NCI-H1105 treated with DMSO at 0.1 percent for 48 hours (cell line): ENCODE data around the gene ZNF789.
"Not testable (repeated sequence)": the region's sequence is repeated elsewhere in the genome, so short reads cannot be mapped to it uniquely, and the experiment has no call there.

Experiments
- DNase-seq: peaks from one replicate; lab custom pipeline; 2025; lab: John Stamatoyannopoulos, UW

ZNF789 gene

GRCh38 chr7:99472561-99473314 is at the start of gene ZNF789:
TSS of gene ZNF789 (plus strand) at chr7:99472890. CDS start at chr7:99476457, 3,567 bp downstream.
- peak; percentile 95 for DNase-seq

GRCh38 chr7:99424932-99425730 is 47.6 kb upstream of the ZNF789 start:
- no peak for DNase-seq

GRCh38 chr7:99428972-99429566 is 43.6 kb upstream of the ZNF789 start:
- DNase-seq, result no peak

DNA sequence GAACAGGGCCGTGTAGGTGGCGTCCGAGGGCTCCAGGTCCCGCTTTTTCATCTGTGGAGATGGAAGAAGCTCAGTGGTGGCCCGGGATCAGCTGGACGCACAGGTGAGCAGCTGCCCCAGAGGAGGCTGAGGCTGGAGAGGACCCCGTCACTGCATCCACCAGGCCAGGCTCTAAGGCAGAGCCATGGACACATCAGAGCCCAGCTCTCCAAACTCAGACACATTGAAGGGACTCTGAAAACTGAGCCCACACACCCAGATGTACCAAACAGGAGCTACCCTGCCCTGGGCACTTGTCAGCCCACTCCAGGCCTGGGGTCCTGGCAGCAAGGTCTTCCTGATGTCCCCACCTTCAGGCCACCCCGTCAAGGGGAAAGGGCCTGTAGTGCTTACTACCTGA is 42.9 kb upstream of the ZNF789 start:
- no peak for DNase-seq

DNA sequence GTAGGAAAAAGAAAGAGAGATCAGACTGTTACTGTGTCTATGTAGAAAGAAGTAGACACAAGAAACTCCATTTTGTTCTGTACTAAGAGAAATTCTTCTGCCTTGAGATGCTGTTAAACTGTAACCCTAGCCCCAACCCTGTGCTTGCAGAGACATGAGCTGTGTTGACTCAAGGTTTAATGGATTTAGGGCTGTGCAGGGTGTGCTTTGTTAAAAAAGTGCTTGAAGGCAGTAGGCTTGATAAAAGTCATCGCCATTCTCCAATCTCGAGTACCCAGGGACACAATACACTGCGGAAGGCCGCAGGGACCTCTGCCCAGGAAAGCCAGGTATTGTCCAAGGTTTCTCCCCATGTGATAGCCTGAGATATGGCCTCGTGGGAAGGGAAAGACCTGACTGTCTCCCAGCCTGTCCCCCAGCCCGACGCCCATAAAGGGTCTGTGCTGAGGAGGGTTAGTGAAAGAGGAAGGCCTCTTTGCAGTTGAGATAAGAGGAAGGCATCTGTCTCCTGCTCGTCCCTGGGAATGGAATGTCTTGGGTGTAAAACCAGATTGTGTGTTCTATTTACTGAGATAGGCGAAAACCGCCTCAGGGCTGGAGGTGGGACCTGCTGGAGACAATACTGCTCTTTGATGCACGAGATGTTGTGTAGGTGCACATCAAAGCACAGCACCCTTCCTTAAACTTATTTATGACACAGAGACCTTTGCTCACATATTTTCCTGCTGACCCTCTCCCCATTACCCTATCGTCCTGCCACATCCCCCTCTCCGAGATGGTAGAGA is 40.7 kb upstream of the ZNF789 start:
- DNase-seq, result not testable (repeated sequence)

- no peak for DNase-seq
Observed at GRCh38 chr7:99433158-99433557, 39.5 kb upstream of the ZNF789 start.

DNA sequence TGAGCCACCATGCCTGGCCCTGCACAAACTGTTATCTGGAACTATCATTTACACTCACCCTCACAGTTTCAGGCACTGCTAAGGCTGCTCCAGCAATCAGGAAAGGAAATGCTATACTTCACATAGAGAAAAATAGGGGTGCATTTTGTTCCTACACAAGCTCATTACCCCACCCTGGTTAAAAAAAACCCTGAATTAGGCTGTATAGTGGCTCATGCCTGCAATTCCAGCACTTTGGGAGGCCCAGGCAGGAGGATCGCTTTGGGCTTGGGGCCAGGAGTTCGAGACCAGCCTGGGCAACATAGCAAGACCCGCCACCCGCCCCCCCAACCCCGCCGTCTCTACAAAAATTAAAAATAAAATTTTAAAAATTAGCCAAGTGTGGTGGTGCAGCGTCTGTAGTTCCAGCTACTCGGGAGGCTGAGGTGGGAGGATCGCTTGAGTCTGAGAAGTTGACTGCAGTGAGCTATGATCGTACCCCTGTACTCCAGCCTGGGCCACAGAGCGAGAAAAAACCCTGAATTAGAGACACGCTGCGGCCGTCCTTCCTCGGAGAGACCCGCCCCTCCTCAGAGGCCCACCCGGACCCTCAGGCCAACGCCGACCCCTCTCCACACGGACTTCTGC is 34.6 kb upstream of the ZNF789 start:
- no peak for DNase-seq

- DNase-seq, result peak; percentile 88
Observed at GRCh38 chr7:99438573-99439480, 33.9 kb upstream of the ZNF789 start, which contains the start of the genes CPSF4 and PTCD1. TSS of gene CPSF4 (plus strand) at chr7:99438943. CDS start at chr7:99439083, 140 bp downstream. TSS of gene PTCD1 (minus strand) at chr7:99438798. CDS start at chr7:99435242, 3,556 bp downstream.

DNA sequence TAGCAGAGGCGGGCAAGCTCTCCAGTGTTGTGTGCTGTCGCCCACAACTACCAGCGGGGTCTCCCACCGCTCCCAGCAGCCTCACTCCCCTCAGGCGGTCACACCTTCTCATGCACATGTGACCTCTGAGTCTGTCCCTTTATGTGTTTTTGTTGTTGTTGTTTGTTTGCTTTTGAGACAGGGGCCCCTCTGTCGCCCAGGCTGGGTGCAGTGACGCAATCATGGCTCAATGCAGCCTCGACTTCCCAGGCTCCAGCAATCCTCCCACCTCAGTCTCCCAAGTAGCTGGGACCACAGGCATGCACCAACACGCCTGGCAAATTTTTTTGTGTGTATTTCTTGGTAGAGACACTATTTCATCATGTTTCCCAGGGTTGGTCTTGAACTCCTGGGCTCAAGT is 32.5 kb upstream of the ZNF789 start:
- DNase-seq, result no peak

DNA sequence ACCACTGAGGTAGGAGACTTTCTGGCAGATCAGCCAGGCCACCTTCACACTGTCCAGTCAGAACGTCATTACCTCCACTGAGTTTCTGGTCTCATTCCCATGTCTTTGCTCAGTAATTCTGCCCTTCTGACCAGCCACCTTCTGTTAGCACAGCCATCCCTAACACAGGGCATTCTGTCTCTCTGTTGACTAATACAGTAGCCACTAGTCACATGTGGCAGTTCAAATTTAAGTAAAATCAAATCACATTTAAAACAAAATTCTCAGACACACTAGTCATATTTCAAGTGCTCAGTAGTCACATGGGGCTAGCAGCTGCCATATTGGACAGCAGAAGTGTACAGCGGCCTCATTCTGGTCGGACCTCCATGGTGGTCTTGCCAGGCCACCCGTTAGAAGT is 26.6 kb upstream of the ZNF789 start:
- no peak for DNase-seq

DNA sequence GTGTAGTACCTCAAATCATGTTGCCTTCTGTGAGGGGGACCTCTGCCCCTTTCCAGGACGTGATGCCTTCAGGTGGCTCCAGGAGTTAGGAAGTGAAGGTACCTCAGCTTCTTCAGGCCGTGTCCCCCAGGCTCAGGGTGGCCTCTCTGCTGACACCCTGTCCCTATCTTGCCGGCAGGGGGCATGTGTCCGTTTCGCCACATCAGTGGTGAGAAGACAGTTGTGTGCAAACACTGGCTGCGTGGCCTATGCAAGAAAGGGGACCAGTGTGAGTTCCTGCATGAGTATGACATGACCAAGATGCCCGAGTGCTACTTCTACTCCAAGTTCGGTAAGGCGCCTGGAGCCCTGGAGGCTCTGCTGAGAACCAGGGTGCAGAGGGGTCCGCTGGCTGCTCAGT is 24.7 kb upstream of the ZNF789 start:
- no peak for DNase-seq

GRCh38 chr7:99448855-99449254 is 23.8 kb upstream of the ZNF789 start:
- no peak for DNase-seq

- DNase-seq, result no peak
Observed at GRCh38 chr7:99449326-99449725, 23.4 kb upstream of the ZNF789 start.

DNA sequence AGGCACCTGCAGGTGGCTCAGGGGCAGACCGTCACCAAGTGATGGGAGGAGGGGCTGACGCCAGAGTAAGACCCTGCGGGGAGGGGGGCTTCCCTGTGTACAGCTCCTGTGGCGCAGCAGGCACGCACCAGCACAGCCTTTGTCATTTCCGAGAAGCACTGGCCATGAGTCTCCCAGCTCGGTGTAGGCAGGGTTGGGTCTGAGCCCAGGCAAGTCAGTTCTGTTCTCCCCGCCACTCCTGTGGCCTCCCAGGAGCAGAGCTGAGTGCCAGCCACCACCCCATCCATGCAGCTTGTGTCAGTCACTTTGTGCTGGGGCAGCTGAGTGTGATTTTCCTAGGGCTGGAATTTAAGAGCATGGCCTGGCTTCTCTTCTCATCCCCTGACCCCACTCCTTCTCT is 20.8 kb upstream of the ZNF789 start:
- no peak for DNase-seq

DNA sequence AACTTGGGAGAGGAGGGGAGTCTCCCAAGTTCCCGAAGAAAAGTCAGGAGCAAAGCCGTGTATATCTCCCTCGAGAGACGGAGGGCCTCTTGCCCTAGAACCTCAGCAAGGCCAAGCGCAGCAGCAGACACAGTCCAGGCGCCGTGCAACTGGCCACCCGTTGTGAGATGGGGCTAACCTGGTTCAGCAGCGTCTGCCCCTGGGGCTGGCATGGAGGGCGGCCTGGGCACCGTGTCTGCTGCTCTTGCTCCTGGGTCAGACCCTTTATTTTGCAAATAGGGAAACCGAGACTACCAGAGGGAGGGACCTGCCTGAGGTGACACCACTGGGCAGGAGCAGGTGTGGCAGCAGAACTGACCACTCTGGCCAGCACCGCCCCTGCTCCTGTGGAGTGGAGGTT is 20.1 kb upstream of the ZNF789 start:
- DNase-seq, result no peak

- DNase-seq, result no peak
Observed at GRCh38 chr7:99453105-99453504, 19.6 kb upstream of the ZNF789 start.

- no peak for DNase-seq
Observed at GRCh38 chr7:99455874-99456273, 16.8 kb upstream of the ZNF789 start.

DNA sequence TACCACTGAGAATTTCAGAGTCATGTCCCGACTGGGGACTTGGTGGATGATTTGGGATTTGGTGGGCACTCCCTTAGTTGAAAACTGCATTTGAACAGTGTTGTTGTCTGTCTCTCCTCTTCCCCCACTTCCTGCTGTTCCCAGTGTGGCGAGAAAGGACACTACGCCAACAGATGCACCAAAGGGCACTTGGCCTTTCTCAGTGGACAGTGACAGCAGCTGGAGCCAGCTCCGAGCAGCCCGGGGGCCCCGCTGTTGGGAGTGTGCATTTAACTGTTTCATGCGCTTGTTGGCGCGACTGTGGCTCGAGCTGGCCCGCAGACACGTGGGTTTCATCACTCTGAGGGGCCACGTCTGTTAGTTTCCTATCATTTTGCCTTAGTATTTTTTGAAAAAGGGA is 16.4 kb upstream of the ZNF789 start:
- DNase-seq, result no peak

GRCh38 chr7:99457050-99457649 is 15.5 kb upstream of the ZNF789 start:
- no peak for DNase-seq
